Measurements from ENCODE around the gene RMI2. TPM values are rescaled to one million over a fixed set of nuclear protein-coding genes. Genes with fewer than 3 reads are reported as not detected.

Gene RMI2
- total and polyA plus RNA-seq, 2 donors (not counting 1 experiment from before 2014, with no cell fraction given): 6.6 to 6.8 TPM

- Histone ChIP-seq H3K9me3 (ENCODE audit: control insufficient read depth, insufficient read depth, low read depth, low read length) (no peaks in the 10 kb centered on the region), H3K36me3 (ENCODE audit: control insufficient read depth, insufficient read depth, low read length) (no peaks in the 10 kb centered on the region), H3K27me3 (ENCODE audit: control insufficient read depth, insufficient read depth, low read length) (peaks cover 3% of the 10 kb centered on the region), H3K27ac (ENCODE audit: insufficient read depth, low read length) (no peak overlapping the region), H3K4me1 (ENCODE audit: control insufficient read depth, extremely low read depth, insufficient read depth, low read length) (no peaks in the 10 kb centered on the region), H3K4me3 (replicated peaks in 1 of 4; ENCODE audit: control extremely low read depth in 1 of 4, insufficient read depth in 1 of 4, low read depth in 3 of 4, low read length in 4 of 4) (no peak overlapping the region), H3K4me2 (ENCODE audit: extremely low read depth, insufficient read depth, low read length) (no peak overlapping the region), H4K20me1 (ENCODE audit: control insufficient read depth, extremely low read depth, insufficient read depth, low read length) (no peaks in the 10 kb centered on the region), H3K79me2 (ENCODE audit: control insufficient read depth, insufficient read depth, low read length) (no peaks in the 10 kb centered on the region), H2AFZ (ENCODE audit: low read length) (no peak overlapping the region), H3K9ac (ENCODE audit: insufficient read depth, low read length) (no peak overlapping the region)
- DNase-seq (ENCODE audit: low read depth in 2 of 2): no peak
- TF ChIP-seq, protein P1, sequence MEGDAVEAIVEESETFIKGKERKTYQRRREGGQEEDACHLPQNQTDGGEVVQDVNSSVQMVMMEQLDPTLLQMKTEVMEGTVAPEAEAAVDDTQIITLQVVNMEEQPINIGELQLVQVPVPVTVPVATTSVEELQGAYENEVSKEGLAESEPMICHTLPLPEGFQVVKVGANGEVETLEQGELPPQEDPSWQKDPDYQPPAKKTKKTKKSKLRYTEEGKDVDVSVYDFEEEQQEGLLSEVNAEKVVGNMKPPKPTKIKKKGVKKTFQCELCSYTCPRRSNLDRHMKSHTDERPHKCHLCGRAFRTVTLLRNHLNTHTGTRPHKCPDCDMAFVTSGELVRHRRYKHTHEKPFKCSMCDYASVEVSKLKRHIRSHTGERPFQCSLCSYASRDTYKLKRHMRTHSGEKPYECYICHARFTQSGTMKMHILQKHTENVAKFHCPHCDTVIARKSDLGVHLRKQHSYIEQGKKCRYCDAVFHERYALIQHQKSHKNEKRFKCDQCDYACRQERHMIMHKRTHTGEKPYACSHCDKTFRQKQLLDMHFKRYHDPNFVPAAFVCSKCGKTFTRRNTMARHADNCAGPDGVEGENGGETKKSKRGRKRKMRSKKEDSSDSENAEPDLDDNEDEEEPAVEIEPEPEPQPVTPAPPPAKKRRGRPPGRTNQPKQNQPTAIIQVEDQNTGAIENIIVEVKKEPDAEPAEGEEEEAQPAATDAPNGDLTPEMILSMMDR (conservative IDR thresholded peaks at IDR 0.05 in 1 of 2, IDR thresholded peaks at IDR 0.05 in 1 of 2; ENCODE audit: low read depth in 1 of 2, low read length in 2 of 2): no peak
- TF ChIP-seq EZH2 (IDR thresholded peaks at IDR 0.05; ENCODE audit: low read length, missing control alignments): no peak
Observed at GRCh38 chr16:11393861-11394592, 48.8 kb downstream of the RMI2 start.

DNA sequence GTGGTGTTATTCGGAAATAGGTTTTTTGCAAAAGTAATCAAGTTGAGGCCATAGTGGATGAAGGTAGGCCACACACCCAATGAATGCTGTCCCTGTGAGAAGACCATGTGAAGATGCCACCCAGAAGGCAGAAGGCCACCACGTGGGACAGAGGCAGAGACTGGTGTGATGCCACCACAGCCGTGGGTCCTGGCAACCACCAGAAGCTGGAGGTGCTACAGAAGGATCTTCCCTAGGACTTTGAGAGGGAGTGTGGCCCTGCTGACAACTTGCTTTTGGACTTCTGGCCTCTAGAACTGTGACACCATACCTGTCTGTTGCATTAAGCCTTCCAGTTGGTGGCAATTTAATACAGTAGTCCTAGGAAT lies 49.3 kb downstream of the RMI2 start:
- H3K4me2 ChIP-seq (ENCODE audit: extremely low read depth, insufficient read depth, low read length): no peak overlapping the region
- no peak for DNase-seq (ENCODE audit: low read depth in 2 of 2)
- no peaks in the 10 kb centered on the region for H3K4me1 ChIP-seq (ENCODE audit: control insufficient read depth, extremely low read depth, insufficient read depth, low read length)
- no peaks in the 10 kb centered on the region for H3K36me3 ChIP-seq (ENCODE audit: control insufficient read depth, insufficient read depth, low read length)
- H3K27ac ChIP-seq (ENCODE audit: insufficient read depth, low read length): no peak overlapping the region
- TF ChIP-seq, protein P1 (conservative IDR thresholded peaks at IDR 0.05 in 1 of 2, IDR thresholded peaks at IDR 0.05 in 1 of 2; ENCODE audit: low read depth in 1 of 2, low read length in 2 of 2): no peak
- TF ChIP-seq EZH2 (IDR thresholded peaks at IDR 0.05; ENCODE audit: low read length, missing control alignments): no peak
- H2AFZ ChIP-seq (ENCODE audit: low read length): no peak overlapping the region
- H3K9ac ChIP-seq (ENCODE audit: insufficient read depth, low read length): no peak overlapping the region
- no peaks in the 10 kb centered on the region for H4K20me1 ChIP-seq (ENCODE audit: control insufficient read depth, extremely low read depth, insufficient read depth, low read length)
- no peaks in the 10 kb centered on the region for H3K9me3 ChIP-seq (ENCODE audit: control insufficient read depth, insufficient read depth, low read depth, low read length)
- no peaks in the 10 kb centered on the region for H3K79me2 ChIP-seq (ENCODE audit: control insufficient read depth, insufficient read depth, low read length)
- peaks cover 3% of the 10 kb centered on the region for H3K27me3 ChIP-seq (ENCODE audit: control insufficient read depth, insufficient read depth, low read length)
- H3K4me3 ChIP-seq (replicated peaks in 1 of 4; ENCODE audit: control extremely low read depth in 1 of 4, insufficient read depth in 1 of 4, low read depth in 3 of 4, low read length in 4 of 4): no peak overlapping the region

DNA sequence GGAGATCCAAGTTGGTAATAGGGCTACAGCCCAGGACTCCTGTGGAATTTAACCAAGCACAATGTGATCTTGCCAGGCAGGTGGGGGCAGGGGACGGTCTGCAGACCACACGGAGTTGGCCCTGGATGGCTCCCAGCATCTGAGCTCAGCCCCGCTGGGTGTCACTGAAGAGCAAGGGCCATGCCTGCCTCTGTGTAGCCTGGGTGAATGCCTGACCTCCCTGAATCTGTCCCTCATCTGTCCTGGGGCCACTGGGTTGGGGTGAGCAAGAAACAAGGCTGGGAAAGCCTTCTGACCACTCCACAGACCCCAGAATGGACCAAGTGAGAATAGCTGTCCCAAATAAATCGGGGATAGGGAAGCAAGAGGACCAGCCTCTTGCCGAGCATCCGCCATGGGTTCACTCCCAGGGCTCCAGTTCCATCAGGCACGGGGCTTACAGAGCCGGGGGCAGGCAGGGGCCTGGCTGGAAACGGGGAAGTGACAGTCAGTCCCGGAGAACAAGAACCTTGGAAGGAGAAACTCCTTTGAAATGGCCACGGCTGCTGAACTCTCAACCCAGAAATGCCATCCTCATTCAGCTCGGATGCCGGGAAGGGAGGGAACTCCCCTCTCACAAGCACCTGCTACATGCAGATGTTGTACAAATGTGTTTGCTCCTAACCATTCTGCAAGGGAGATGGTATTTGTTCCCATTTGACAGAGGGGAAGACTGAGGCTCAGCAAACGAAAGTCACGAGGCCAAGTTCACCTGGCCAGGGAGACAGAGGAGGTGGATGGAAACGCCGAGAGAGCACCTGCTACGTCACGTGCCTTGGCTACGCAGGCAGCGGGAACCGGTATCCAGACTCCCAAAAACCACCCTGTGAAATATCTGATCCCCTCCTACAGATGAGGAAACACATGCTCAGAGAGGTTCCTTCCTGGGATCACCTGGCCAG lies 50.0 kb downstream of the RMI2 start:
- Histone ChIP-seq H3K4me3 (replicated peaks in 1 of 4; ENCODE audit: control extremely low read depth in 1 of 4, insufficient read depth in 1 of 4, low read depth in 3 of 4, low read length in 4 of 4) (no peak overlapping the region), H3K9me3 (ENCODE audit: control insufficient read depth, insufficient read depth, low read depth, low read length) (no peaks in the 10 kb centered on the region), H3K79me2 (ENCODE audit: control insufficient read depth, insufficient read depth, low read length) (no peaks in the 10 kb centered on the region), H2AFZ (ENCODE audit: low read length) (no peak overlapping the region), H3K27me3 (ENCODE audit: control insufficient read depth, insufficient read depth, low read length) (peaks cover 3% of the 10 kb centered on the region), H3K4me1 (ENCODE audit: control insufficient read depth, extremely low read depth, insufficient read depth, low read length) (no peaks in the 10 kb centered on the region), H3K27ac (ENCODE audit: insufficient read depth, low read length) (no peak overlapping the region), H3K36me3 (ENCODE audit: control insufficient read depth, insufficient read depth, low read length) (no peaks in the 10 kb centered on the region), H4K20me1 (ENCODE audit: control insufficient read depth, extremely low read depth, insufficient read depth, low read length) (no peaks in the 10 kb centered on the region), H3K4me2 (ENCODE audit: extremely low read depth, insufficient read depth, low read length) (no peak overlapping the region), H3K9ac (ENCODE audit: insufficient read depth, low read length) (no peak overlapping the region)
- no peak for DNase-seq (ENCODE audit: low read depth in 2 of 2)
- TF ChIP-seq EZH2 (IDR thresholded peaks at IDR 0.05; ENCODE audit: low read length, missing control alignments): no peak
- TF ChIP-seq, protein P1 (conservative IDR thresholded peaks at IDR 0.05 in 1 of 2, IDR thresholded peaks at IDR 0.05 in 1 of 2; ENCODE audit: low read depth in 1 of 2, low read length in 2 of 2): no peak
